Smooth muscle cell (in vitro differentiated cells): ENCODE results near the gene SGO1. TPM values are rescaled to one million over a fixed set of nuclear protein-coding genes. Genes with fewer than 3 reads are reported as not detected.
"Not testable (repeated sequence)": the region's sequence is repeated elsewhere in the genome, so short reads cannot be mapped to it uniquely, and the experiment has no call there.

Source experiments
- DNase-seq: peaks from one replicate; lab custom pipeline; 2025; ENCODE audit not compliant: unreplicated experiment; lab: John Stamatoyannopoulos, UW
- H2AFZ ChIP-seq: fragments of 200-600 bp; sonication (generic); 2 replicates; pipeline ENCODE4 v1.6.0; 2016; ENCODE audit warnings: antibody characterized with exemption, low read depth, mild to moderate bottlenecking
- H3F3A ChIP-seq: fragments of 200-600 bp; sonication (generic); 2 replicates; pipeline ENCODE4 v1.6.0; 2017; ENCODE audit warnings: antibody characterized with exemption, low read depth
- H3K27ac ChIP-seq: fragments of 200-600 bp; sonication (generic); 2 replicates; pipeline ENCODE4 v1.5.1; 2016; ENCODE audit warnings: low read depth, mild to moderate bottlenecking
- H3K27me3 ChIP-seq: fragments of 200-600 bp; sonication (generic); 2 replicates; pipeline ENCODE4 v1.6.1; 2016; ENCODE audit warnings: low read depth, mild to moderate bottlenecking
- H3K36me3 ChIP-seq: fragments of 200-600 bp; sonication (generic); 2 replicates; pipeline ENCODE4 v1.5.1; 2016; ENCODE audit warnings: low read depth
- H3K4me1 ChIP-seq: fragments of 200-600 bp; sonication (generic); 2 replicates; pipeline ENCODE4 v1.5.1; 2016; ENCODE audit warnings: low read depth
- H3K4me2 ChIP-seq: fragments of 200-600 bp; sonication (generic); 2 replicates; pipeline ENCODE4 v1.6.0; 2016; ENCODE audit warnings: mild to moderate bottlenecking
- H3K4me3 ChIP-seq: fragments of 200-600 bp; sonication (generic); 2 replicates; pipeline ENCODE4 v1.5.1; 2016; ENCODE audit warnings: mild to moderate bottlenecking
- H3K79me2 ChIP-seq: fragments of 200-600 bp; sonication (generic); 2 replicates; pipeline ENCODE4 v1.6.0; 2016; ENCODE audit warnings: low read depth, mild to moderate bottlenecking
- H3K9ac ChIP-seq: fragments of 200-600 bp; sonication (generic); 2 replicates; pipeline ENCODE4 v1.6.0; 2016; ENCODE audit warnings: low read depth
- H3K9me3 ChIP-seq: fragments of 200-600 bp; sonication (generic); replicated peaks from 2 replicates; pipeline ENCODE4 v1.5.1; 2016; ENCODE audit warnings: low read depth
- H4K20me1 ChIP-seq: fragments of 200-600 bp; sonication (generic); 2 replicates; pipeline ENCODE4 v1.6.0; 2016; ENCODE audit warnings: low read depth
- WGBS: methylation state at CpG from one replicate; pipeline ENCODE4 v1.1.7; 2016; ENCODE audit warnings: low lambda C conversion rate; 5-methylcytosine and 5-hydroxymethylcytosine counted together
- polyA plus RNA-seq: library from polyadenylated mRNA; unstranded; fragments of >200 nt; fragmentation: Nextera tagmentation; extraction: Ambion mirVana; gene quantifications from 2 replicates; pipeline ENCODE4 v1.2.1, GENCODE V29; 2016
- total RNA-seq: library from RNA; depleted of rRNA; stranded (reverse); fragments of >200 nt; gene quantifications from 2 replicates; pipeline ENCODE4 v1.2.3, GENCODE V29; 2014
- TF ChIP-seq, protein P1 (sequence below): fragments of 200-600 bp; sonication (generic); IDR thresholded peaks from 2 replicates; pipeline ENCODE4 v1.5.1; 2017; ENCODE audit warnings: borderline replicate concordance, mild to moderate bottlenecking, antibody characterized with exemption; ENCODE audit not compliant: insufficient read depth, poor library complexity, severe bottlenecking

The SGO1 gene
- total and polyA plus RNA-seq, 2 experiments from 2014 or later = 4.1 to 5.4 TPM

GRCh38 chr3:20215636-20216035 is 29.6 kb upstream of the SGO1 start:
- TF ChIP-seq, protein P1, sequence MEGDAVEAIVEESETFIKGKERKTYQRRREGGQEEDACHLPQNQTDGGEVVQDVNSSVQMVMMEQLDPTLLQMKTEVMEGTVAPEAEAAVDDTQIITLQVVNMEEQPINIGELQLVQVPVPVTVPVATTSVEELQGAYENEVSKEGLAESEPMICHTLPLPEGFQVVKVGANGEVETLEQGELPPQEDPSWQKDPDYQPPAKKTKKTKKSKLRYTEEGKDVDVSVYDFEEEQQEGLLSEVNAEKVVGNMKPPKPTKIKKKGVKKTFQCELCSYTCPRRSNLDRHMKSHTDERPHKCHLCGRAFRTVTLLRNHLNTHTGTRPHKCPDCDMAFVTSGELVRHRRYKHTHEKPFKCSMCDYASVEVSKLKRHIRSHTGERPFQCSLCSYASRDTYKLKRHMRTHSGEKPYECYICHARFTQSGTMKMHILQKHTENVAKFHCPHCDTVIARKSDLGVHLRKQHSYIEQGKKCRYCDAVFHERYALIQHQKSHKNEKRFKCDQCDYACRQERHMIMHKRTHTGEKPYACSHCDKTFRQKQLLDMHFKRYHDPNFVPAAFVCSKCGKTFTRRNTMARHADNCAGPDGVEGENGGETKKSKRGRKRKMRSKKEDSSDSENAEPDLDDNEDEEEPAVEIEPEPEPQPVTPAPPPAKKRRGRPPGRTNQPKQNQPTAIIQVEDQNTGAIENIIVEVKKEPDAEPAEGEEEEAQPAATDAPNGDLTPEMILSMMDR = no peak
- no peak overlapping the region for H3K4me3 ChIP-seq
- no peaks in the 10 kb centered on the region for H4K20me1 ChIP-seq
- no peaks in the 10 kb centered on the region for H3F3A ChIP-seq
- H3K9me3 ChIP-seq = no peaks in the 10 kb centered on the region
- no peak overlapping the region for H3K4me2 ChIP-seq
- H3K36me3 ChIP-seq = no peaks in the 10 kb centered on the region
- H3K4me1 ChIP-seq = no peaks in the 10 kb centered on the region
- no peak overlapping the region for H3K9ac ChIP-seq
- no peak for DNase-seq
- no peak overlapping the region for H3K27ac ChIP-seq
- H3K27me3 ChIP-seq = no peaks in the 10 kb centered on the region
- H2AFZ ChIP-seq = no peak overlapping the region
- 88% methylated on average over 4 of the region's 4 CpGs for WGBS
- no peaks in the 10 kb centered on the region for H3K79me2 ChIP-seq

- H3K36me3 ChIP-seq, H3K4me1 ChIP-seq, H3K27me3 ChIP-seq, H3F3A ChIP-seq, DNase-seq, H3K27ac ChIP-seq, H4K20me1 ChIP-seq, H3K4me2 ChIP-seq, H3K9me3 ChIP-seq, H2AFZ ChIP-seq, H3K9ac ChIP-seq, H3K79me2 ChIP-seq, H3K4me3 ChIP-seq: not testable (repeated sequence)
- WGBS = 92% methylated on average over 1 of the region's 1 CpG
Measured at GRCh38 chr3:20213491-20213890, 27.5 kb upstream of the SGO1 start.

GRCh38 chr3:20207945-20208344 is 21.9 kb upstream of the SGO1 start:
- H3K4me2 ChIP-seq, H3K36me3 ChIP-seq, H3F3A ChIP-seq, H3K27me3 ChIP-seq, H4K20me1 ChIP-seq, DNase-seq, H3K79me2 ChIP-seq, H2AFZ ChIP-seq, H3K9me3 ChIP-seq, H3K27ac ChIP-seq, H3K4me1 ChIP-seq, H3K9ac ChIP-seq, H3K4me3 ChIP-seq: not testable (repeated sequence)
- 90% methylated on average over 2 of the region's 2 CpGs for WGBS

DNA sequence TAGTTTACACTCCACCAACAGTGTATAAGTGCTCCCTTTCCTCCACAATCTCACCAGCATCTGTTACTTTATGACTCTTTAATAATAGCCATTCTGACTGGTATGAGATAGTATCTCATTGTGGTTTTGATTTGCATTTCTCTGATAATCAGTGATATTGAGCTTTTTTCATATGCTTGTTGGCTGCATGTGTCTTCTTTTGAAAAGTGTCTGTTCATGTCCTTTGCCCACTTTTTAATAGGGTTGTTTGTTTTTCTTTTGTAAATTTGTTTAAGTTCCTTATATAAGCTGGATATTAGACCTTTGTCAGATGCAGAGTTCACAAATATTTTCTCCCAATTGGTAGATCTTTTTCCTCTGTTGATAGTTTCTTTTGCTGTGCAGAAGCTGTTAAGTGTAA is 19.9 kb upstream of the SGO1 start:
- not testable (repeated sequence) for H3K4me1 ChIP-seq, H3K4me2 ChIP-seq, H4K20me1 ChIP-seq, H3K4me3 ChIP-seq, H3F3A ChIP-seq, H3K27ac ChIP-seq, H3K27me3 ChIP-seq, H3K9me3 ChIP-seq, H3K79me2 ChIP-seq, DNase-seq, H2AFZ ChIP-seq, H3K9ac ChIP-seq, H3K36me3 ChIP-seq

DNA sequence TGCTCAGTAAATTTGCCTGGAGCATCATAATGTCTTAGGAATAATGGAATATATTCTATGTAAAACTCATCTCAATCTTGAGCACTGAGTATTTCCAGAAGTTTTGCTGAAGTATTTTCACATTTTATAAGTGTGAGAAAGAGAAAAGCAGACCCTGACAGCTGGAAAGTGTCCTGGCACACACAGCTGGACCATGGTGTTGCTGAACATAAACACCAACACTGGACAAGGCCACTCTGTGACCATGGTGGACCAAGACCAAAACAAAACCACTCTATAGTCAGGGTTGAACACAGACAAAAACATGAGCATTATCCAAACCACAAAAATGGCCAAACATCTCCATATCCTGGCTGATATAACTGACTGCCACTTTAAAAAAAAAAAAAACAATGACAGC is 15.1 kb upstream of the SGO1 start:
- Histone ChIP-seq H3K4me2 (no peak overlapping the region), H4K20me1 (no peaks in the 10 kb centered on the region), H2AFZ (no peak overlapping the region), H3K4me3 (no peak overlapping the region), H3K79me2 (no peaks in the 10 kb centered on the region), H3K36me3 (no peaks in the 10 kb centered on the region), H3K27me3 (no peaks in the 10 kb centered on the region), H3K4me1 (peaks cover 4% of the 10 kb centered on the region), H3F3A (no peaks in the 10 kb centered on the region), H3K9me3 (no peaks in the 10 kb centered on the region), H3K9ac (no peak overlapping the region), H3K27ac (no peak overlapping the region)
- DNase-seq = no peak
- TF ChIP-seq, protein P1 = no peak
